SK-N-MC (cell line): Measurements from ENCODE around the gene MIPOL1.
"Not testable (repeated sequence)": the region's sequence is repeated elsewhere in the genome, so short reads cannot be mapped to it uniquely, and the experiment has no call there.

ENCODE experiments used
- DNase-seq: peaks from one replicate; pipeline ENCODE4 v3.0.0-alpha.2; 2011; ENCODE audit warnings: low read depth, low spot score
- H3K27ac ChIP-seq: fragments of 200-600 bp; sonication (generic); 2 replicates; pipeline ENCODE4 v1.5.1; 2016; ENCODE audit warnings: mixed run types
- H3K36me3 ChIP-seq: fragments of 200-600 bp; sonication (generic); 2 replicates; pipeline ENCODE4 v1.6.1; 2017; ENCODE audit warnings: antibody characterized with exemption, low read length, mixed read lengths; ENCODE audit not compliant: insufficient read depth
- H3K4me3 ChIP-seq: fragments of 200-600 bp; sonication (generic); 2 replicates; pipeline ENCODE4 v1.5.1; 2016
- H3K9ac ChIP-seq: fragments of 200-600 bp; sonication (generic); 2 replicates; pipeline ENCODE4 v1.8.0; 2017; ENCODE audit warnings: mixed run types, mixed read lengths; ENCODE audit not compliant: insufficient read length
- H3K9me3 ChIP-seq: fragments of 200-600 bp; sonication (generic); 2 replicates; pipeline ENCODE4 v1.6.1; 2017; ENCODE audit warnings: low read depth, mild to moderate bottlenecking, antibody characterized with exemption, low read length, moderate library complexity, mixed read lengths
- EZH2 ChIP-seq: fragments of 200-600 bp; sonication (generic); IDR thresholded peaks from one replicate; pipeline ENCODE4 v1.6.1; 2017; ENCODE audit warnings: antibody characterized with exemption
- FOXP2 ChIP-seq: optimal IDR thresholded peaks from 2 replicates; pipeline ENCODE3; 2011; ENCODE audit warnings: mild to moderate bottlenecking, moderate library complexity; ENCODE audit not compliant: insufficient read depth; ENCODE audit errors: extremely low read length, control extremely low read depth
- POLR2AphosphoS5 ChIP-seq: IDR thresholded peaks from 2 replicates; pipeline ENCODE4 v1.6.1; 2012; ENCODE audit warnings: mild to moderate bottlenecking, low read depth, low read length, borderline replicate concordance

Gene MIPOL1

DNA sequence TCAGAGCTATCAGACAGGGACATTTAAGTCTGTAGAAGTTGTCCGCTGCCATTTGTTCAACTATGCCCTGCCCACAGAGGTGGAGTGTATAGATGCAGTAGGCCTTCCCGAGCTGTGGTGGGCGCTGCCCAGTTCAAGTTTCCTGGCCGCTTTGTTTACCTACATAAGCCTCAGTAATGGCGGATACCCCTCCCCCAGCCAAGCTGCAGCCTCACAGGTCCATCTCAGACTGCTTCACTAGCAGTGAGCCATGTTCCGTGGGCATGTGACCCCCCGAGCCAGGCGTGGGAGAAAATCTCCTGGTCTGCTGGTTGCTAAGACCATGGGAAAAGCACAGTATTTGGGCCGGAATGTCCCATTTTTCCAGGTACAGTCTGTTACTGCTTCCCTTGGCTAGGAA, 165.9 kb downstream of the MIPOL1 start:
- TF ChIP-seq EZH2 (no peak), FOXP2 (no peak), POLR2AphosphoS5 (no peak)
- H3K9ac ChIP-seq, result no peak overlapping the region
- H3K27ac ChIP-seq, result no peak overlapping the region
- no peak overlapping the region for H3K4me3 ChIP-seq
- no peaks in the 10 kb centered on the region; the same call in 1 of the 2 replicates for H3K36me3 ChIP-seq
- H3K9me3 ChIP-seq, result 0 out of 2 replicates have a peak, but pooled peaks cover 4% of the 10 kb centered on the region
- no peak for DNase-seq

DNA sequence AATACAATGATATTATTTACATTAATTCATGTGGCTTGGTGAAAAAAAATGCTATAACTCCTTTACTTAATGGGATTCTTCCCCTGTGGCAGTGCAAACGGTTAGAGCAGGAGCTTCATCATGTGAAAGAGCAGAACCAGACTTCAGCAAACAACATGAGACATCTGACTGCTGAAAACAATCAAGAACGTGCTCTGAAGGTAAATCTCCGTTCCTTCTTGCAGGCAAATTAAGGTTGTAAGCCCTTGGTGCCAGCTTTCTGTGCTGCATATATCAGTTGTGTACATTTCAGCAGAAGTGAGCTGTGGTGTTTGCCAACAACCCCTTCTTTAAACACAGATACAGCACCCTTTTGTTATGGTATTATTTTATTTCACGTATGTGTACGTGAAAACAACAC, 171.7 kb downstream of the MIPOL1 start:
- Histone ChIP-seq H3K27ac (no peak overlapping the region), H3K36me3 (no peaks in the 10 kb centered on the region; the same call in 1 of the 2 replicates), H3K9me3 (0 out of 2 replicates have a peak, but pooled peaks cover 4% of the 10 kb centered on the region), H3K4me3 (no peak overlapping the region), H3K9ac (no peak overlapping the region)
- DNase-seq, result no peak
- no peak for TF ChIP-seq FOXP2
- TF ChIP-seq POLR2AphosphoS5, result no peak
- TF ChIP-seq EZH2, result no peak

DNA sequence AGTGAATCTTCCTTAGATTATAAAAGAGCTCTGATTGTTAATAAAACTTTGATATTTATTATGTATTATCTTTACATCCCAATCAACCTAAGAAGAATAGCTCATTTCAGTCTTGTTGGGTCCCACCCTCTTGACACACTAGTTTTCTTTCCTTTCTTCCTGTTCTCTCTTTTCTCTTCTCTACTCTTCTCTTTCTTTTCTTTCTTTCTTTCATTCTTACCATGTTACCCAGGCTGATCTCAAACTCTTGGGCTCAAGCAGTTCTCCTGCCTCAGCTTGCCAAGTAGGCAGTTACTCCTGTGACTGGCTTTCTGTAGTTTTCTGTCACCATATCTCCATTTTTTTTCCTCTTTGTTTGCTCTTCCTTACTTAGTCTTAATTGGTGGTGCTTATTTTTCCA, 177.8 kb downstream of the MIPOL1 start:
- no peak for TF ChIP-seq FOXP2
- Histone ChIP-seq H3K9ac (no peak overlapping the region), H3K9me3 (no peaks in the 10 kb centered on the region), H3K36me3 (no peaks in the 10 kb centered on the region), H3K27ac (no peak overlapping the region), H3K4me3 (no peak overlapping the region)
- DNase-seq, result no peak

DNA sequence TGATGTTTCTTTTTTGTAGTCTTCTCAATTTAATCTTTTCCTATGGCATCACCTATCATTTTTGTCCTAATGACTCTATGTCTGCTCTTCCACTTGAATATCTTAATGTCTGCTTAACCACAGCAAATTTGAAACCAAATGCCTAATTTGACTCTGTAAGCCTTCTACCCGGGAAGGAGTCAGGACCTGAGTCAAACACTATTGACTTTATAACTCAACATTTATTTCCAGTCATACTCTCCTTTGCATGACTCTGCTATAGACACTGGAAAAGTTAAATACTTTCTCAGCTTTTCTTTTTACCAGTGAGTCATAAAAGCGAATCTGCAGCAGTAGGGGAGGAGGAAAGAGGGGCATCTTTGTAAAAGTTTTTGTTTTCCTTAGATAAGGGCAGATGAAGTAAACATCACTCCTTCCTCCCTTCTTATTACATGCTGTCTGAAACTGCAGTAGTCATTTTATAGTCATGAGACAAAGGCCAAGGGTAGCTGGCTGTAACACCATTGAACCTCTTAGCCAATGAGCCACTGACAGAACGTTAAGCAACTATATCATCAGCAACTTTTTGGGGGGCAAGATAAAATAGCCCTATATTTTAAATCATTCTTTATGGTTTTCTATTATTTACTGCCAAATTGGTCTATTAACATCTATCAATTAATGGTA, 179.3 kb downstream of the MIPOL1 start:
- Histone ChIP-seq H3K4me3 (no peak overlapping the region), H3K9me3 (no peaks in the 10 kb centered on the region), H3K27ac (no peak overlapping the region), H3K36me3 (no peaks in the 10 kb centered on the region), H3K9ac (no peak overlapping the region)
- no peak for DNase-seq
- no peak for TF ChIP-seq EZH2
- no peak for TF ChIP-seq FOXP2
- no peak for TF ChIP-seq POLR2AphosphoS5

DNA sequence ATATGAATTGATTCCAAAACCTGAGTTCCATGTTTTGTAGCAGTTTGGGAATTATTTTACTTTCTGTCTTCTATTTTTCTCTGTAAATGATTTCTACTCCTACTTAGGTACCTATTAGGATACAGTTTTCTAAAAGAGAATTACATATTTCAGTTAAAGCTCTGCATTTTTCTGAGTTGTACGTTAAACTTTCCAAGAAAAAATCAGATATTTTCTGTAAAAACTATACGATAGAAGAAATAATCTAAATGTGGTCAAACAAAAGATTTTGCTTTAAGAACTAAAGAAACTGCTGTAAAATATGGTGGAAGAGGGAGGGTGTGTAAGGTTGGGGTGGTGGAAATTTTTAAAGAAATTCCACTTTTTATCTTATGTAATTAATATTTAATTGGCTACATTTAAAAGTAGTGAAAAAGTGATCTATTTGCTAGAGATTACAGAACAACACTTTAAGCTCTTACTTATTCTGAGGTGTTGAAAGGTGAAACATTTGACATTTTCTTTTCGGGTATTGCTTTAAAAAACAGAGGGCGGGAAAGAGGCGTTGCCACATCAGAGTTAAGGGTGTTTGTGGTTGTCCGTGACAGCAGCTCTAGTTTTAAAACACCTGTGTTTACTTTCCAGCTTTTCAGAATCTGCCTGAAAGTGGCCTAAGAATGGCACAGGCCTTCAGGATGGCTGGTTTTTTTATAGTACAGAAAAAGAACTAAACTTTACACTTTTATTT, 187.3 kb downstream of the MIPOL1 start:
- H3K9me3 ChIP-seq, result no peaks in the 10 kb centered on the region
- H3K36me3 ChIP-seq, result no peaks in the 10 kb centered on the region
- DNase-seq, result no peak
- TF ChIP-seq EZH2 (no peak), POLR2AphosphoS5 (no peak), FOXP2 (no peak)
- H3K4me3 ChIP-seq, result no peak overlapping the region
- no peak overlapping the region for H3K27ac ChIP-seq
- H3K9ac ChIP-seq, result no peak overlapping the region

DNA sequence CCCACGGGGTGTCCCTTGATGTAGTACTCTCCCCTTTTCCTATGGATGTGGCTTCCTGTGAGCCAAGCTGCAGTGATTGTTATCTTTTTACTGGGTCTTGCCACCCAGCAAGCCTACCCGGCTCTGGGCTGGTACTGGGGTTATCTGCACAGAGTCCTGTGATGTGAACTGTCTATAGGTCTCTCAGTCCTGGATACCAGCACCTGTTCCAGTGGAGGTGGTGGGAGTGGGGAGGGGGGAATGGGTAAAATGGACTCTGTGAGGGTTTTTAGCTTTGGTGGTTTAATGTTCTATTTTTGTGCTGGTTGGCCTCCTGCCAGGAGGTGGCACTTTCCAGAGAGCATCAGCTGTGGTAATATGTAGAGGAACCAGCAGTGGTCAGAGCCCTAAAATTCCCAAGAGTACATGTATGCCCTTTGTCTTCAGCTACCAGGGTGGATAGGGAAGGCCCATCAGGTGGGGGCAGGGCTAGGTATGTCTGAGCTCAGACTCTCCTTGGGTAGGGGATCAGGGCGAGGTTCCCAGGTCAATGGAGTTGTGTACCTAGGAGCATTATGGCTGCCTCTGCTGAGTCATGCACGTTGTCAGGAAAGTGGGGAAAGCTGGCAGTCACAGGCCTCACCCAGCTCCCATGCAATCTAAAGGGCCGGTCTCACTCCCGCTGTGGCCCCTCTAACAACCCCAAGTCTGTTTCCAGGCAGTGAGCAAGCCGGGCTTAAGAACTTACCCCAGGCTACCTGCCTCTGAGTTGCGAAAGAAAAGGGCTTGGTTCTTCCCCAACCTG, 199.6 kb downstream of the MIPOL1 start:
- not testable (repeated sequence) for H3K36me3 ChIP-seq, H3K9me3 ChIP-seq, DNase-seq, H3K27ac ChIP-seq, H3K9ac ChIP-seq, H3K4me3 ChIP-seq

DNA sequence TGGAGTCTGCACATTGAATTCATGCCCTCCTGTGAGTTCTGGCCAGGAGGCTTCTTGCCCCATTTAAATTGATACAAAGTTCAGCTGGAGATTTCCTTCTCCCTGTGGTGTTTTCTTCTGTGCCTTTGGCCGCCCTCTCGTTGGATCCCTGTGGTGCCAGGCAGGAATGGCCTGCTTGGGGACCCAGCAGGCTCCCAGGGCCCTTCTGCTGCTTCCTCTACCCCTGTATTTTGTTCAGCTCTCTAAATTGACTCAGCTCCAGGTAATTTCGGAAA, 200.1 kb downstream of the MIPOL1 start:
- H3K4me3 ChIP-seq, result no peak overlapping the region
- H3K27ac ChIP-seq, result no peak overlapping the region
- H3K9ac ChIP-seq, result no peak overlapping the region
- TF ChIP-seq FOXP2 (no peak), POLR2AphosphoS5 (no peak), EZH2 (no peak)
- H3K36me3 ChIP-seq, result 0 out of 2 replicates have a peak, but pooled peaks cover 4% of the 10 kb centered on the region
- no peaks in the 10 kb centered on the region for H3K9me3 ChIP-seq
- no peak for DNase-seq

DNA sequence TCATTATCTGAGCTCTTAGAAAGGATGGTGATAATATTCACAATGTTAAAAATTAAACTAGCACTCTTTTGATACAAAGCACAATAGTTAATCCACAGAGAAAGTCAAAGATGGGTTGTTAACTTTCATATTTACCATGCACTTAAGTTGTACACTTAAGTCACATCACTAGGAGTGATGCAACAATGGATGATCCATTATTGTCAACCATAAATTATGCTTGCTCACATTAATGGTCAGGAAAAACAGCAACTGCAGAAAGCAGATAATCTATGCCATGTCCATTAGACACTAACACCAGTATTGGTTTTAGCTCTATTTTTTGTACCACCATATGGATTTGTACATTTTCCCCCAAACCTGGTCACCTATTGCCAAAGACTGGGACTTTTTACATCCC, 201.8 kb downstream of the MIPOL1 start:
- Histone ChIP-seq H3K36me3 (0 out of 2 replicates have a peak, but pooled peaks cover 4% of the 10 kb centered on the region), H3K9ac (no peak overlapping the region), H3K4me3 (no peak overlapping the region), H3K27ac (no peak overlapping the region), H3K9me3 (no peaks in the 10 kb centered on the region)
- TF ChIP-seq FOXP2, result no peak
- no peak for TF ChIP-seq POLR2AphosphoS5
- TF ChIP-seq EZH2, result no peak
- DNase-seq, result no peak

DNA sequence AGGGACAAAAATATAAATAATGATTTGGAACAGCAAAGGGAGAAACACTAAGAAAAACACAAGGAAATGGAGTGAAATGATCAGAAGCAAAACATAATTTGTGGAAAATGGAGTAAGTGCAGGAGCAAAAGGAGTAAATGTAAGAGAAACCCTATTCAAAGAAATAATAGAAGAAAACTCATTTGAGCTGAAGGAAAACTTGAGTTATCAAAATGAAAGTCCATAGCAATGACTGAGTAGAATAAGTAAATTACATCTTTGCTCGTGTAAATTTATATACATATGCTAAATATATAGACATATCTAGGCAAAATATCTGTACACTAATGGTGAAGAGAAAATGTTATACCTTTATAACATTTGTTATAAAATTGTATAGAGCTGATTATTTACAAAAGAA, 203.4 kb downstream of the MIPOL1 start:
- H3K27ac ChIP-seq, result no peak overlapping the region
- no peak for DNase-seq
- H3K9ac ChIP-seq, result no peak overlapping the region
- 0 out of 2 replicates have a peak, but pooled peaks cover 4% of the 10 kb centered on the region for H3K36me3 ChIP-seq
- TF ChIP-seq POLR2AphosphoS5, result no peak
- TF ChIP-seq FOXP2, result no peak
- no peak for TF ChIP-seq EZH2
- no peaks in the 10 kb centered on the region for H3K9me3 ChIP-seq
- no peak overlapping the region for H3K4me3 ChIP-seq
